Activated naive CD4-positive, alpha-beta T cell treated with anti-CD3 and anti-CD28 coated beads for 36 hours (primary cell): ENCODE measurements around the gene FADS1. TPM values are rescaled to one million over a fixed set of nuclear protein-coding genes. Genes with fewer than 3 reads are reported as not detected.

Experiments used
- CTCF ChIA-PET: fragments of 350-600 bp; sonication (Branson Sonifier 250); formaldehyde crosslinking; loops from one replicate; lab custom pipeline; 2021; ENCODE audit warnings: antibody characterized with exemption; lab: Charles Lee
- DNase-seq: peaks from one replicate; pipeline ENCODE4 v3.0.0-alpha.2; 2020
- H3K27ac Mint-ChIP-seq: one replicate; pipeline ENCODE4 v1.8.0; 2021; ENCODE audit warnings: mild to moderate bottlenecking, mixed read lengths
- H3K27me3 Mint-ChIP-seq: one replicate; pipeline ENCODE4 v1.8.0; 2021; ENCODE audit warnings: low read depth, mixed read lengths
- H3K36me3 Mint-ChIP-seq: one replicate; pipeline ENCODE4 v1.8.0; 2021; ENCODE audit warnings: low read depth, mixed read lengths
- H3K4me1 Mint-ChIP-seq: one replicate; pipeline ENCODE4 v1.8.0; 2021; ENCODE audit warnings: low read depth, mixed read lengths
- H3K4me3 Mint-ChIP-seq: one replicate; pipeline ENCODE4 v1.8.0; 2021; ENCODE audit warnings: mild to moderate bottlenecking, moderate library complexity, mixed read lengths
- H3K9me3 Mint-ChIP-seq: one replicate; pipeline ENCODE4 v1.8.0; 2021; ENCODE audit warnings: mixed read lengths
- intact Hi-C: fragments of 100-400 bp; cut with micrococcal nuclease; formaldehyde crosslinking; loops from one replicate; pipeline ENCODE4 v1.15.1; 2023
- total RNA-seq, 2 experiments: library from RNA; stranded (reverse); gene quantifications; one replicate each; pipeline ENCODE4 v1.2.3, GENCODE V29; 2021

FADS1 gene
- total RNA-seq, 2 experiments from 2014 or later, result 12.1 to 12.8 TPM

- no peak overlapping the region for H3K4me3 Mint-ChIP-seq
- H3K27me3 Mint-ChIP-seq, result no peaks in the 10 kb centered on the region
- intact Hi-C loops, result no loop called here
- H3K9me3 Mint-ChIP-seq, result no peaks in the 10 kb centered on the region
- peaks cover 13% of the 10 kb centered on the region for H3K36me3 Mint-ChIP-seq
- no peak for DNase-seq
- no peaks in the 10 kb centered on the region for H3K4me1 Mint-ChIP-seq
- CTCF ChIA-PET, result interaction anchor here (1.1 kb wide), 1 partner anchor 42 kb away, joined by 3 read pairs; no protein-coding TSS in a partner anchor
- no peak overlapping the region for H3K27ac Mint-ChIP-seq
These were observed 23.6 kb upstream of the FADS1 start for GRCh38 chr11:61840371-61840770.

- Mint-ChIP-seq H3K36me3 (peaks cover 13% of the 10 kb centered on the region), H3K4me3 (no peak overlapping the region), H3K27me3 (no peaks in the 10 kb centered on the region), H3K4me1 (peaks cover 6% of the 10 kb centered on the region), H3K27ac (no peak overlapping the region), H3K9me3 (no peaks in the 10 kb centered on the region)
- no peak for DNase-seq
- intact Hi-C loops, result no loop called here
- CTCF ChIA-PET, result interaction anchor here (1.0 to 1.6 kb wide), 3 partner anchors 42 to 242 kb away, joined by 3 to 4 read pairs (median 3); no protein-coding TSS in a partner anchor
These were observed 22.9 kb upstream of the FADS1 start for GRCh38 chr11:61839742-61840141.

- DNase-seq, result no peak
- CTCF ChIA-PET, result interaction anchor here (1.0 to 1.6 kb wide), 2 partner anchors 61 to 243 kb away, joined by 3 to 4 read pairs; no protein-coding TSS in a partner anchor
- Mint-ChIP-seq H3K9me3 (no peaks in the 10 kb centered on the region), H3K27ac (no peak overlapping the region), H3K4me1 (peaks cover 13% of the 10 kb centered on the region), H3K36me3 (peaks cover 13% of the 10 kb centered on the region), H3K4me3 (no peak overlapping the region), H3K27me3 (no peaks in the 10 kb centered on the region)
- intact Hi-C loops, result no loop called here
These were observed 22.1 kb upstream of the FADS1 start for GRCh38 chr11:61838921-61839320.

- Mint-ChIP-seq H3K4me1 (peaks cover 17% of the 10 kb centered on the region), H3K9me3 (no peaks in the 10 kb centered on the region), H3K27ac (no peak overlapping the region), H3K36me3 (peaks cover 13% of the 10 kb centered on the region), H3K4me3 (no peak overlapping the region), H3K27me3 (peaks cover 1% of the 10 kb centered on the region)
- CTCF ChIA-PET, result interaction anchor here (1.6 kb wide), 1 partner anchor 244 kb away, joined by 4 read pairs; no protein-coding TSS in a partner anchor
- no peak for DNase-seq
- intact Hi-C loops, result no loop called here
These were observed 21.7 kb upstream of the FADS1 start for GRCh38 chr11:61838501-61838900.

DNA sequence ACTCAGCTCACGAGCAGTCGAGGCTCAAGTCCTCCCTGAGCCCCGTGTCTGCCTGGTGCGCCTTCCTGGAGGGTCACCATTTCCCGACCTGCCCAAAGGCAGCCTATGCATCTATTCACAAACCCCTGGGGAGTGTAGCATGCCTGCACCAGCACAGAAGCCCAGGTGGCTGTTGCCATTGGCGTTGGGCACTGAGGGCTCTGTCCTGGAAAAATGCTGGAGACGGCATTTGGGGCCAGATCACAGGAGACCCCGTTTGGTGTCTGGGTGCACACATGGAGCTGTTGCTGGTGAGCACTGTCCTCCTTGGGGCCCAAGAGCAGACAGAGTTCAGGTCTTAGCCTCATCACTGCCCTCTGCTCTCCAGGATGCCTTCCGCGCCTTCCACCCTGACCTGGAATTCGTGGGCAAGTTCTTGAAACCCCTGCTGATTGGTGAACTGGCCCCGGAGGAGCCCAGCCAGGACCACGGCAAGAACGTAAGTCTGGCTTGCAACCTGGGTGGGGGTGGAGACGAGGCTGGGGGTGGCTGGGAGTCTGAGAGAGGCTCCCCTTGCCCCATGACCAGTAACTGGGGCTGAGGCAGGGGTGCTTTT is 20.7 kb upstream of the FADS1 start:
- Mint-ChIP-seq H3K36me3 (peaks cover 11% of the 10 kb centered on the region), H3K9me3 (no peaks in the 10 kb centered on the region), H3K27me3 (peaks cover 5% of the 10 kb centered on the region), H3K27ac (no peak overlapping the region), H3K4me1 (peaks cover 21% of the 10 kb centered on the region), H3K4me3 (no peak overlapping the region)
- no peak for DNase-seq
- intact Hi-C loops, result no loop called here
- CTCF ChIA-PET, result no interaction called here

GRCh38 chr11:61836193-61836592 is 19.4 kb upstream of the FADS1 start:
- CTCF ChIA-PET, result no interaction called here
- Mint-ChIP-seq H3K4me1 (peaks cover 23% of the 10 kb centered on the region), H3K9me3 (no peaks in the 10 kb centered on the region), H3K4me3 (no peak overlapping the region), H3K27me3 (peaks cover 8% of the 10 kb centered on the region), H3K27ac (no peak overlapping the region), H3K36me3 (peaks cover 8% of the 10 kb centered on the region)
- DNase-seq, result no peak
- intact Hi-C loops, result no loop called here

DNA sequence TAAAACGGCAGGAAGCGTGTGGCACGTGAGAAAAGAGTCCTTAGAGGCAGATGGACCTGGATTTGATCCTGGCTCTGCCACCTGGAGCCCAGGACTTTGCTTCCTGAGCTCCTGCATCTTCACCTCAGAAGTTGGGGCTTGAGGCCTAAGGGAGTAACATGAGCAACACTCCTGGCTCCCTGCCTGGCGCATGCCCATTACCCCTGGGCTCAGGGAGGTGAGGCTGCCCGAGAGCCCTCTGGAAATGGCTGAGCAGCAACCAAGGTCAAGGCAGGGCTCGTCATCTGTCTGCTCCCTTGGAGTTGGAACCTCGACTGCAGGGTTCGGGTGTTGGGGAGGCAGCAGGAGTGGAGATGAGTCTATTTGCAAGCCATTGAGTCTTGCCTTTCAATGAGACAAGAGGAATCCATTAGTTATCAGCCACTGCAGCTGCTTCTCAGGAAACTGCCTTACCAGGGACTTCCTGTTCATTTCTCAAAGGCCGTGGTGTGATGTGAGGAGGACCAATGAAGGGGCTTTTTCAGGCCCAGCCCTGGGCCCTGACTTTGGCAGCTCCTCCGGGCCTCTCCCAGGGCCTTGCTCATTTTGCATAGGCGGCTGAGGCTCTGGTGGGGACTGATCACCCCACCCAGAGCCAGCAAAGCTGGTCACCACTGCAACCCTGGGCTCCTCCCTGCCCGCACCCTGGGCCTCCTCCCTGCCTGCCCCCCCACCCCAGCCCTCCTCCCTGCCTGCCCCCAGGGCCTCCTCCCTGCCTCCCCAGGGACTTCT is 17.7 kb upstream of the FADS1 start:
- H3K27me3 Mint-ChIP-seq, result peaks cover 17% of the 10 kb centered on the region
- CTCF ChIA-PET, result interaction anchor here (0.6 to 1.2 kb wide), 3 partner anchors 37 to 506 kb away, joined by 3 to 7 read pairs (median 4); no protein-coding TSS in a partner anchor
- H3K4me1 Mint-ChIP-seq, result peaks cover 29% of the 10 kb centered on the region
- no peaks in the 10 kb centered on the region for H3K9me3 Mint-ChIP-seq
- peak overlapping the region; percentile 84 for H3K27ac Mint-ChIP-seq
- intact Hi-C loops, result loop anchor here (2.0 kb wide), 2 partner anchors 18 to 42 kb away; partner anchors contain the start of genes FADS1, FEN1 and TMEM258
- H3K36me3 Mint-ChIP-seq, result no peaks in the 10 kb centered on the region
- no peak overlapping the region for H3K4me3 Mint-ChIP-seq
- peak; percentile 85 for DNase-seq

DNA sequence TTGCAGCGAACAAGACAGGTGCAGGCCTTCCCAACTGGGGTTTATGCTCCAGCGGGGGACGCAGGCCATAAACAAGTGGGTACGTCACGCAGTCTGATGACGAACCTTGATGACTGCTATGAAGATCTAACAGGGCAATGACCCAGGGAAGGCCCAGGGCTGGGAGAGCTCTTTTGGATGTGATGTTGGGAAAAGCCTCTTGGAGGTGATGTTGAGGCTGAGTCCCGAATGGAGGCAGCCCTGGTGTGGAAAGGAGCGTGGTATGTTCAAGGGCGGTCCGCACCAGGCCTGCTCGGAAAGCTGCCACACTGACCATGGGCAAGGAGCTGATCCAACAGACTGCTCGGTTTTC is 17.1 kb upstream of the FADS1 start:
- Mint-ChIP-seq H3K9me3 (no peaks in the 10 kb centered on the region), H3K27ac (peak overlapping the region; percentile 84), H3K36me3 (no peaks in the 10 kb centered on the region), H3K27me3 (peaks cover 22% of the 10 kb centered on the region), H3K4me3 (no peak overlapping the region), H3K4me1 (peaks cover 32% of the 10 kb centered on the region)
- intact Hi-C loops, result loop anchor here (2.0 kb wide), 2 partner anchors 17 to 41 kb away; partner anchors contain the start of genes FADS1, FEN1 and TMEM258
- no peak for DNase-seq
- CTCF ChIA-PET, result interaction anchor here (0.6 to 1.2 kb wide), 2 partner anchors 36 to 507 kb away, joined by 3 to 7 read pairs; no protein-coding TSS in a partner anchor

DNA sequence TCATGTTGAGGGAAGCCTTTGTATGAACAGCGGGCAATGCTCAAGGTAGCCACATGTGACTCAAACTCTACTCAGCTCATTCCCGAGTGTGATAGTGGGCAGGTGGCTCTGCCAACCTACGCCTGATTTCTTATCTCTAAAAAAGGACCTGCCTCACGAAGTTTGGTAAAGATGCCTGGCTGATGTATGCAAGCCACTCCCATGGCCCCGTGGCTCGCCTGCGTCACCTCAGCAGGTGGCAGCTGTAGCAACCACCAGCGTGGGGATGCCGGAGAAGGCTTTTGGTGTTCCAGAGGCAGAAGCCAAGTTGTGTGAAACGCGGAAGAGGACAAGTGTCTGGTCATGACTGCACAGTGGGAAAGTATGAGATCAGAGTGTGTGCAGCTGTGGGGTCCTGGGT is 16.7 kb upstream of the FADS1 start:
- Mint-ChIP-seq H3K4me3 (no peak overlapping the region), H3K36me3 (no peaks in the 10 kb centered on the region), H3K4me1 (peaks cover 34% of the 10 kb centered on the region), H3K27me3 (peaks cover 24% of the 10 kb centered on the region), H3K27ac (peak overlapping the region; percentile 60), H3K9me3 (no peaks in the 10 kb centered on the region)
- CTCF ChIA-PET, result interaction anchor here (1.2 kb wide), 1 partner anchor 36 kb away, joined by 3 read pairs; no protein-coding TSS in a partner anchor
- peak; percentile 17 for DNase-seq
- intact Hi-C loops, result no loop called here

DNA sequence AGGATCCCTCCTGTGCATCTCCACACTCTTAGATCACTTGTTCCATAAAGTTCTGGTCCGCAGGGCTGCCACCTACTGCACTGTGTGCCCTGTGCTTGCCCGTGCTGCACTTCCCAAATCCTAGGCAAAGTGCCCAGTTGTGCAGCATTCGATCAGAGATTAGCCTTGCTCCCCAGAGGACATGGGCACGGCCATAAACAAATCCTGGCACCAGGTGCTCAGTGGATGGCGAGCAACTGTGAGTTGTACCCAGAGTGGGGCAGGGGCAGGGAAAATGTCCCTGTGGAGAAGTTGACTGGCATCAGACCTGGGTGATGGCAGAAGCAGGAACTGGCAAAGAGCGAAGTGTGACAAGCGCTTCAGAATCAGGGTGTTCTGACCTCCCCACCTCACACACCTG is 16.0 kb upstream of the FADS1 start:
- Mint-ChIP-seq H3K4me3 (no peak overlapping the region), H3K27me3 (peaks cover 27% of the 10 kb centered on the region), H3K36me3 (no peaks in the 10 kb centered on the region), H3K4me1 (peaks cover 36% of the 10 kb centered on the region), H3K27ac (no peak overlapping the region), H3K9me3 (no peaks in the 10 kb centered on the region)
- DNase-seq, result no peak
- intact Hi-C loops, result no loop called here
- CTCF ChIA-PET, result no interaction called here

DNA sequence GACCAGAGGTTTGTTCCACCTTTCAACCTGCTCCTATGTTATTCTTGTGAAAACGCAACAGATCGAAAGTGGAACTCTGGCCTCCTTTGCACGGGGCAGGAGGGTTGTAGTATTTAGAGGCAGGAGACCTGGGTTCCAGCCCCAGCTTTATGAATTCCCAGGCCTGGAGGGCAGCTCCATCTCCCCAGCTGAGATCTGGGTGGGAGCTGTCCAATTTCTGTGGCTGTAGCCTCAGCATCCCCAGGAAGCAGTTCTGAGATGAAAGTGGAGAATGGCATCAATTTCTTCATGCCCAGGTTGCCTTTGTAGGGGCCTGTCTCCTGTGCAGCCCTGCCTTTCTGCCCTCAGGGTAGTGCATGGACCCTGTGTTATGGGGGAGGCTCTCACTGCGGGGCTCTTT is 15.4 kb upstream of the FADS1 start:
- CTCF ChIA-PET, result no interaction called here

DNA sequence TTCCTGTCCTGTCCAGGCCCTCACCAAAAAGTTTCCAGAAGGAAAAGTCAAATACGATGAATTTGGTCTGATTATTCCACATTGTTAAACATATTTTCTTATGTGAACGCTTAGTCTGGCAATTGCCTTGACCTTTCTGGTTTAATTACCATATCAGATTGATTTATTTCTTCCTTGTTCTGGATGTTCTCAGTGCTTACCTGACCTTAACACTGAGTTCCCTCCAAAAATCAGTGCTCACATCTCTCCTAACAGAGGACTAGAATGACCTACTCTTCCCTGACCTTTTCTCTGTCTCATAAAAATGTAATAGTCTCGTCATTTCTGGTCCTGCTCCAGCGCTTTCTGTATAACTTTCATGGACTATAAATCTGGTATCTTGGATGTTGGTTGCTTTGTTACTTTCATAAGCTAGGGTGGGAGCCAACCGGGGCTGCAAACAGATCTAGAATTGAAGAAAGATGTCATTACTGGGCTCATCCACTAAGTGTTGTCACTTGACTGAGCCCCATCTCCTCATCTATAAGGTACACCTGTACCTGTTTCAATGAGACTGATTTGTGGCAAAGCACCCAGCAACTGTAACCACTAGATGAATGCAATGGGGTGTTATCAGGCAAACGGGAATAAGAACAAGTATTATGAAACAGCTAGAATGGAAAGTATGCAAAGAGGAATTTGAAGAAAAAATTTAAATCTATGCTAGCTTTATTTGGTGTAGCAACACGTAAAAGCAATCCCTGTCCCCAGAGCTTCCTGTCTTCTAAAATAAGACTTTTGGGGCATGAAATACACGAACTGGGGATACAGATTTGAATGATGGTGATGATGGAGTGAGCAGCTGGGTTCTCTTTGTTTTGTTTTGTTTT is 13.7 kb upstream of the FADS1 start:
- CTCF ChIA-PET, result interaction anchor here (0.5 to 1.9 kb wide), 4 partner anchors 10 to 457 kb away, joined by 3 to 7 read pairs (median 4); no protein-coding TSS in a partner anchor
- Mint-ChIP-seq H3K27me3 (peaks cover 42% of the 10 kb centered on the region), H3K36me3 (no peaks in the 10 kb centered on the region), H3K27ac (no peak overlapping the region), H3K4me3 (no peak overlapping the region), H3K9me3 (no peaks in the 10 kb centered on the region), H3K4me1 (peaks cover 39% of the 10 kb centered on the region)
- DNase-seq, result no peak
- intact Hi-C loops, result no loop called here

More for the DNA sequence above, 15.4 kb upstream of the FADS1 start:
- Mint-ChIP-seq H3K27ac (no peak overlapping the region), H3K4me3 (no peak overlapping the region), H3K9me3 (no peaks in the 10 kb centered on the region), H3K4me1 (peaks cover 37% of the 10 kb centered on the region), H3K27me3 (peaks cover 28% of the 10 kb centered on the region), H3K36me3 (no peaks in the 10 kb centered on the region)
- DNase-seq, result no peak
- intact Hi-C loops, result no loop called here
